Hepatocyte (in vitro differentiated cells): ENCODE data around the gene SFXN1.

Experiments
- CTCF ChIP-seq: fragments of 200-600 bp; sonication (generic); IDR thresholded peaks from 2 replicates; pipeline ENCODE4 v1.5.1; 2016; ENCODE audit warnings: antibody characterized with exemption, mild to moderate bottlenecking; ENCODE audit not compliant: poor library complexity
- EZH2 ChIP-seq: fragments of 200-600 bp; sonication (generic); IDR thresholded peaks from 2 replicates; pipeline ENCODE4 v1.6.1; 2016; ENCODE audit warnings: antibody characterized with exemption, mild to moderate bottlenecking, borderline replicate concordance
- EZH2phosphoT487 ChIP-seq: fragments of 200-600 bp; sonication (generic); IDR thresholded peaks from one replicate; pipeline ENCODE4 v1.6.1; 2018; ENCODE audit warnings: antibody characterized with exemption, mild to moderate bottlenecking, low read depth, moderate library complexity; ENCODE audit not compliant: unreplicated experiment, severe bottlenecking

GRCh38 chr5:175520873-175521272, 42.5 kb downstream of the SFXN1 start:
- TF ChIP-seq EZH2phosphoT487 (no peak), CTCF (no peak), EZH2 (no peak)
